Activated CD8-positive, alpha-beta memory T cell treated with anti-CD3 and anti-CD28 coated beads, Interleukin-2, amount 50 U/mL, for 24 hours (primary cell): ENCODE measurements around the gene CYP26C1.

Experiments used
- DNase-seq: peaks from one replicate; pipeline ENCODE4 v3.0.0-alpha.2; 2020; ENCODE audit errors: extremely low read depth

Gene CYP26C1

GRCh38 chr10:93113042-93113441, 52.4 kb downstream of the CYP26C1 start:
- no peak for DNase-seq

- DNase-seq, result peak; percentile 35
Measured at GRCh38 chr10:93115661-93116383, 55.2 kb downstream of the CYP26C1 start.
